ENCODE data around the gene KIAA1217.

GRCh38 chr10:24206334-24206733 lies 2.6 kb upstream of the KIAA1217 start:
- no peak for TF ChIP-seq CTCF (conservative IDR thresholded peaks at IDR 0.05)
- TF ChIP-seq ZFX (IDR thresholded peaks at IDR 0.05), result no peak
